Measurements from ENCODE around the gene SEC14L6.

DNA sequence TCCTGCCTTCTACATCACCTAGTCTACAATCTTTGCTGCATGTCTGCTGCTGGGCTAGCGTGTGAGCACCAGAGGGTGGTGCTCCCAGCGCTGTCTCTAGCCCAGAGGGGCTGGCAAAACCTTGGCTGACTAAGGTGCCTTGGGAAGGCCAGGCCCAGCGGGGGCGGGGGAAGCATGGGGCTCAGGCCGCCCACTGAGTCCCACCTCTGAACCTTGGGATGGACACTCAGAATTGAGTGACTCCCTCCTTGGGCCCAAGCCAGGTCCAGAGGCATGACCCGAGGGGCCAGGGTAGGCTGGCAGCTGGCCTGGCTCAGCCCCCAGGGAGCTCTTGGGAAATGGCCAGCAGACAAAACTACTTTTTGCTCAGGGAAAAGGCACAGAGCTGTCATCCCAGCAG lies 35.5 kb upstream of the SEC14L6 start:
- TF ChIP-seq POLR2A (IDR thresholded peaks at IDR 0.05; ENCODE audit: low read depth, low read length) (no peak), POLR2AphosphoS5 (IDR thresholded peaks at IDR 0.05; ENCODE audit: low read depth, low read length) (no peak), TAF1 (IDR thresholded peaks at IDR 0.05; ENCODE audit: low read depth, low read length) (no peak), PAX5 (IDR thresholded peaks at IDR 0.05; ENCODE audit: insufficient read depth, low read length, severe bottlenecking) (no peak), SPI1 (IDR thresholded peaks at IDR 0.05; ENCODE audit: low read depth, low read length) (no peak), POU2F2 (IDR thresholded peaks at IDR 0.05; ENCODE audit: low read depth, low read length) (no peak)
